Adrenal gland (tissue), 12 donors: ENCODE data around the gene RPS25. TPM values are rescaled to one million over a fixed set of nuclear protein-coding genes. Genes with fewer than 3 reads are reported as not detected.
"Not testable (repeated sequence)": the region's sequence is repeated elsewhere in the genome, so short reads cannot be mapped to it uniquely, and the experiment has no call there.

Experiments
- DNase-seq, 7 donors: peaks; one replicate each; pipeline ENCODE4 v3.0.0-alpha.2; 2019 to 2020
- H3K27ac ChIP-seq, 5 donors: fragments of 200-600 bp; sonication (generic) in 4 of 5; 1 replicate in 3 of 5; 2 replicates in 2 of 5; pipeline versions ENCODE4 v1.5.1 to v1.8.0; 2016 to 2020; ENCODE audit warnings: mild to moderate bottlenecking in 1 of 5
- H3K27me3 ChIP-seq: fragments of 200-600 bp; 2 replicates; pipeline ENCODE4 v1.8.0; 2021
- H3K36me3 ChIP-seq, 2 donors: fragments of 200-600 bp; replicated peaks in 1 of 2; 1 replicate in 1 of 2; 2 replicates in 1 of 2; pipeline versions ENCODE4 v1.5.1 to v1.8.0; 2018 to 2022
- H3K4me1 ChIP-seq, 2 donors: fragments of 200-600 bp; replicated peaks in 1 of 2; 1 replicate in 1 of 2; 2 replicates in 1 of 2; pipeline versions ENCODE4 v1.5.1 to v1.8.0; 2018 to 2021
- H3K4me3 ChIP-seq, 4 donors: fragments of 200-600 bp; sonication (generic) in 3 of 4; one replicate each; pipeline ENCODE4 v1.5.1; 2016 to 2018
- H3K9me3 ChIP-seq, 3 donors: fragments of 200-600 bp; sonication (generic) in 1 of 3; replicated peaks in 1 of 3; 1 replicate in 2 of 3; 2 replicates in 1 of 3; pipeline versions ENCODE4 v1.5.1 to v1.8.0; 2016 to 2021
- CTCF ChIP-seq, 6 experiments: fragments of 450-650 bp in 4 of 6; fragments of 200-600 bp in 2 of 6; sonication (generic) in 1 of 6; IDR thresholded peaks; 1 replicate in 5 of 6; 2 replicates in 1 of 6; pipeline versions ENCODE4 v1.5.1 to v1.8.0; 2016 to 2021; ENCODE audit warnings: antibody characterized with exemption in 6 of 6, mild to moderate bottlenecking in 2 of 6, moderate library complexity in 1 of 6
- POLR2A ChIP-seq, 2 donors: fragments of 450-650 bp; IDR thresholded peaks; one replicate each; pipeline ENCODE4 v1.6.1; 2017; ENCODE audit warnings: antibody characterized with exemption in 2 of 2, mild to moderate bottlenecking in 2 of 2, moderate library complexity in 1 of 2
- WGBS, 4 donors: extraction: QIAGEN DNeasy Blood & Tissue Kit in 2 of 4; methylation state at CpG; one replicate each; pipeline versions ENCODE4 v1.1.5 to v1.1.7; 2013 to 2017; 5-methylcytosine and 5-hydroxymethylcytosine counted together
- intact Hi-C, 2 donors: fragments of 100-400 bp; cut with DNase I; formaldehyde crosslinking; loops; one replicate each; pipeline versions ENCODE4 v1.14.1 to v1.15.0; 2022 to 2023
- polyA plus RNA-seq, 3 donors: library from polyadenylated mRNA; stranded (reverse); fragments of 200-250 nt in 2 of 3; fragments of 350-450 nt in 1 of 3; fragmentation: Illumina TruSeq in 1 of 3; extraction: RNeasy Lipid Tissue Mini Kit (QIAGEN cat#74804) in 1 of 3; gene quantifications; one replicate each; pipeline ENCODE4 v1.2.3, GENCODE V29; 2013 to 2014
- total RNA-seq, 9 donors: library from RNA; depleted of rRNA in 4 of 9; stranded (reverse); fragments of >200 nt in 4 of 9; fragments of 120-200 nt in 1 of 9; fragmentation: NEBNext Ultra II Directional in 1 of 9; extraction: Animal tissue kit (Norgen Biotek cat#: 25700) in 1 of 9; gene quantifications; one replicate each; pipeline versions ENCODE4 v1.1.0 to v1.2.4, GENCODE V29; 2013 to 2023
- donor health status: healthy with polysubstance abuse.
- donor health status: Bipolar disorder and iron deficiency.
- donor health status: DM: yes; HTN: yes; CAD: no.
- donor health status: DM: no; HTN: no; CAD: no.
- donor health status: DM: no; HTN: no; CAD: no.
- donor health status: DM: yes; HTN: yes; CAD: no.

The RPS25 gene
- total and polyA plus RNA-seq, 12 donors: 935 to 1,825 (median 1,091) TPM

GRCh38 chr11:119041821-119042514, 23.8 kb upstream of the RPS25 start:
- WGBS, 4 donors: 89 to 93% (median 92%) methylated on average over 4 of the region's 4 CpGs
- Histone ChIP-seq H3K9me3 (no peaks in the 10 kb centered on the region), H3K4me3 (no peak overlapping the region), H3K4me1 (no peaks in the 10 kb centered on the region), H3K27ac (no peak overlapping the region), H3K36me3 (peaks cover 0 to 27% of the 10 kb centered on the region in 2 donors), H3K27me3 (no peaks in the 10 kb centered on the region)
- TF ChIP-seq POLR2A (IDR thresholded peaks at IDR 0.05) (no peak), CTCF (IDR thresholded peaks at IDR 0.05) (no peak)
- intact Hi-C loops: no loop called here
- DNase-seq: no peak

DNA sequence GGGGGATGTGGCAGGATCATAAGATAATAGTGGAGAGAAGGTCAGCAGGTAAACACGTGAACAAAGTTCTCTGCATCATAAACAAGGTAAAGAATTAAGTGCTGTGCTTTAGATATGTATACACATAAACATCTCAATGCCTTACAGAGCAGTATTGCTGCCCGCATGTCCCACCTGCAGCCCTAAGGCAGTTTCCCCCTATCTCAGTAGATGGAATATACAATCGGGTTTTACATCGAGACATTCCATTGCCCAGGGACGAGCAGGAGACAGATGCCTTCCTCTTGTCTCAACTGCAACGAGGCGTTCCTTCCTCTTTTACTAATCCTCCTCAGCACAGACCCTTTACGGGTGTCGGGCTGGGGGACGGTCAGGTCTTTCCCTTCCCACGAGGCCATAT, 21.3 kb upstream of the RPS25 start:
- intact Hi-C loops: not testable (repeated sequence)
- WGBS, 4 donors: 27 to 58% (median 40%) methylated on average over 4 to 10 of the region's 11 CpGs

DNA sequence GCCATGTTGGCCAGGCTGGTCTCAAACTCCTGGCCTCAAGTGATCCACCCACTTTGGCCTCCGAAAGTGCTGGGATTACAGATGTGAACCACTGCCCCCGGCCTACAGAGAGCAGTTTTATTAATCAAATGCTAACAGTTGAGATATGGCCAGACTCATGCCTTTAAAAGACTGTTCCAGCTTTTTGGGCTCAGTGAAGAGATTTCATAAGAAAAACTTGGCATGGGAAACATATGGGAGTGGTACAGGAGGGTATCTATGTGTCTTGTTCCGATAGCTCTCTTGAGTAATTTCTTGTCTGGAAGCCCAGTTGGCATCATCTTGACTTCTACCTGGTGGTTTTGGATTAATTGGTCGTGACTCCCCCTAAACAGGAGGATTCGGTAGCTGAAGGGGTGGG, 20.7 kb upstream of the RPS25 start:
- intact Hi-C loops: no loop called here
- Histone ChIP-seq H3K9me3 (no peaks in the 10 kb centered on the region), H3K27me3 (no peaks in the 10 kb centered on the region), H3K27ac (no peak overlapping the region), H3K36me3 (no peaks in the 10 kb centered on the region), H3K4me3 (no peak overlapping the region), H3K4me1 (no peaks in the 10 kb centered on the region)
- WGBS, 4 donors: 83 to 91% (median 83%) methylated on average over 3 to 5 of the region's 5 CpGs
- DNase-seq: no peak
- TF ChIP-seq CTCF (IDR thresholded peaks at IDR 0.05): no peak
- no peak for TF ChIP-seq POLR2A (IDR thresholded peaks at IDR 0.05)

More for the DNA sequence above, 21.3 kb upstream of the RPS25 start:
- H3K36me3 ChIP-seq, H3K9me3 ChIP-seq, H3K27me3 ChIP-seq, H3K4me1 ChIP-seq, H3K27ac ChIP-seq, DNase-seq, H3K4me3 ChIP-seq: not testable (repeated sequence)

DNA sequence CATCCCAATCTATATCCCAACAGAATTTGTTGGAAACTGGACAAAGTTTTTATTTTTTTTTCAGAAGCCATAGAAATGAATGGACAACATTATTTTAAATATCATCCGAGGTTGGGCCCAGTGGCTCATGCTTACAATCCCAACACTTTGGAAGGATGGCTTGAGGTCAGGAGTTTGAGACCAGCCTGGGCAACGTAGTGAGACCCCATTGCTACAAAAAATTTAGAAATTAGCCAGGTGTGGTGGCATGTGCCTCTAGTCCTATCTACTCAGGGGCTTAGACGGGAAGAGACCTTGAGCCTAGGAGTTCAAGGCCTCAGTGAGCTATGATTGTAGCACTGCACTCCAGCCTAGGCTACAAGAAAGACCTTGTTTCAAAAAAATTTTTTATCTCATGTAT, 16.7 kb upstream of the RPS25 start:
- Histone ChIP-seq H3K4me3 (no peak overlapping the region), H3K27me3 (no peaks in the 10 kb centered on the region), H3K36me3 (no peaks in the 10 kb centered on the region), H3K4me1 (peaks cover 4% of the 10 kb centered on the region in 2 donors), H3K9me3 (no peaks in the 10 kb centered on the region), H3K27ac (no peak overlapping the region)
- intact Hi-C loops: no loop called here
- WGBS, 4 donors: 64 to 73% (median 66%) methylated on average over 3 of the region's 3 CpGs
- TF ChIP-seq CTCF (IDR thresholded peaks at IDR 0.05) (no peak), POLR2A (IDR thresholded peaks at IDR 0.05) (no peak)
- DNase-seq: no peak

DNA sequence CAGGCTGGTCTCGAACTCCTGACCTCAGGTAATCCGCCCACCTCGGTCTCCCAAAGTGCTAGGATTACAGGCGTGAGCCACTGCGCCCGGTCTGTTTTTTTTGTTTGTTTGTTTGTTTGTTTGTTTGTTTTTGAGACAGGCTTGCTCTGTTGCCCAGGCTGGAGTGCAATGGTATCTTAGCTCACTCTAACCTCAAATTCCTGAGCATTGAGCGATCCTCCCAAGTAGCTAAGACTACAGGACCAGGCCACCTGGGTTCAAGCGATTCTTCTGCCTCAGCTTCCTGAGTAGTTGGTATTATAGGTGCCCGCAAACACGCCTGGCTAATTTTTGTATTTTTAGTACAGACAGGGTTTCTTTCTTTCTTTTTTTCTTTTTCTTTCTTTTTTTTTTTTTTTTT, 15.3 kb upstream of the RPS25 start:
- intact Hi-C loops, H3K9me3 ChIP-seq, H3K27me3 ChIP-seq, H3K4me3 ChIP-seq, H3K27ac ChIP-seq, H3K36me3 ChIP-seq, DNase-seq: not testable (repeated sequence)
- 76 to 85% (median 81%) methylated on average over 10 of the region's 10 CpGs for WGBS, 4 donors
- peaks cover 5 to 18% of the 10 kb centered on the region in 2 donors for H3K4me1 ChIP-seq
